ENCODE data around the gene MAPK8IP1. TPM values are rescaled to one million over a fixed set of nuclear protein-coding genes. Genes with fewer than 3 reads are reported as not detected.

The MAPK8IP1 gene
- total and polyA plus RNA-seq, 2 donors (not counting 3 experiments of a cell fraction or from before 2014, with no cell fraction given): 4.1 to 4.8 TPM

DNA sequence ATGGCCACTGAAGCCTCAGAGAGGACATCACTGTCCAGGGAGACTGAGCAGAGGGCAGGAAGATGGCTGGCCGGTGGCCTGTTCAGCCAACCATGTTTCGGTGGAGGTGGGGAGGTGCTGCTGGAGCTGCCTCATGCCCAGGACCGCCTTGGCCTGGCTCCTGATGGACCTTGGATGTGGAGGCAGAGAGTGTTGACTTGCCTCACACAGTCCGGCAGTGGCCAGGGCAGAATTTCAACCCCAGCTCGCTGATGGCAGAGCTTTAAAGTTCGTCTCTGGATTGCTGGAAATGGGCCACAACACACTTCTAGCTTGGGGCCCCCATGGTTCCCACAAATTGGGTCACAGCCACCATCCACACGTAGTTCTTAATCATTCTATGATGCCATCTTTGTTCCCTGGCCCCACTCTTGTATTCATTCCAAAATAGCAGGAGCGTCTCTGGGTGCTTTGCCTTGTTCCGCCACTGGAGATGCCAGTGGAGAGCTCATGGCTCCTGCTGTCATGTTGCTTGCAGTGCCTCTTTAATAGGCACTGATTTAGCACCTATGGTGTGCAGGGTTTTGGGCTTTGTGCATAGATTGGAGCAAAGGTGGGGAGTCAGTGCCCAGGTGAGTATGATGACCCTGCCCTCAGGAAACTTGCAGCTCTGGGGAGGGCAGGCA is 5.6 kb downstream of the MAPK8IP1 start:
- DNase-seq (ENCODE audit: low read depth, low spot score) (no peak), FAIRE-seq (no peak)
- no peak overlapping the region for H3K9ac ChIP-seq (replicated peaks; ENCODE audit: extremely low read depth, insufficient read depth, low read length)
- H3K27ac ChIP-seq (ENCODE audit: insufficient read depth, low read depth, low read length): no peak overlapping the region
- intact Hi-C loops (cut with micrococcal nuclease): no loop called here
- H4K20me1 ChIP-seq (replicated peaks; ENCODE audit: control insufficient read depth, extremely low read depth, insufficient read depth, low read length): no peaks in the 10 kb centered on the region
- no peaks in the 10 kb centered on the region for H3K9me3 ChIP-seq (replicated peaks; ENCODE audit: control insufficient read depth, insufficient read depth, low read length)
- no peak overlapping the region for H2AFZ ChIP-seq (ENCODE audit: low read depth, low read length)
- no peak overlapping the region for H3K4me2 ChIP-seq (ENCODE audit: insufficient read depth, low read length)
- no peaks in the 10 kb centered on the region for H3K79me2 ChIP-seq (ENCODE audit: control insufficient read depth, insufficient read depth, low read length)
- dilution Hi-C loops (cut with MboI; ENCODE audit: extremely low pct_ligation_motif_present, low sequenced_read_pairs): no loop called here
- H3K9me1 ChIP-seq (replicated peaks; ENCODE audit: control insufficient read depth, extremely low read depth, insufficient read depth, low read length): no peaks in the 10 kb centered on the region
- H3K4me1 ChIP-seq (ENCODE audit: control insufficient read depth, extremely low read depth, insufficient read depth, low read length): no peaks in the 10 kb centered on the region
- no peak overlapping the region for H3K4me3 ChIP-seq (replicated peaks in 1 of 3; ENCODE audit: insufficient read depth in 1 of 3, low read depth in 1 of 3, low read length in 3 of 3)
- TF ChIP-seq, protein P1, sequence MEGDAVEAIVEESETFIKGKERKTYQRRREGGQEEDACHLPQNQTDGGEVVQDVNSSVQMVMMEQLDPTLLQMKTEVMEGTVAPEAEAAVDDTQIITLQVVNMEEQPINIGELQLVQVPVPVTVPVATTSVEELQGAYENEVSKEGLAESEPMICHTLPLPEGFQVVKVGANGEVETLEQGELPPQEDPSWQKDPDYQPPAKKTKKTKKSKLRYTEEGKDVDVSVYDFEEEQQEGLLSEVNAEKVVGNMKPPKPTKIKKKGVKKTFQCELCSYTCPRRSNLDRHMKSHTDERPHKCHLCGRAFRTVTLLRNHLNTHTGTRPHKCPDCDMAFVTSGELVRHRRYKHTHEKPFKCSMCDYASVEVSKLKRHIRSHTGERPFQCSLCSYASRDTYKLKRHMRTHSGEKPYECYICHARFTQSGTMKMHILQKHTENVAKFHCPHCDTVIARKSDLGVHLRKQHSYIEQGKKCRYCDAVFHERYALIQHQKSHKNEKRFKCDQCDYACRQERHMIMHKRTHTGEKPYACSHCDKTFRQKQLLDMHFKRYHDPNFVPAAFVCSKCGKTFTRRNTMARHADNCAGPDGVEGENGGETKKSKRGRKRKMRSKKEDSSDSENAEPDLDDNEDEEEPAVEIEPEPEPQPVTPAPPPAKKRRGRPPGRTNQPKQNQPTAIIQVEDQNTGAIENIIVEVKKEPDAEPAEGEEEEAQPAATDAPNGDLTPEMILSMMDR (IDR thresholded peaks at IDR 0.05; ENCODE audit: extremely low read depth in 1 of 2, insufficient read depth in 1 of 2, low read depth in 1 of 2, low read length in 2 of 2): no peak
- TF ChIP-seq, protein P2, sequence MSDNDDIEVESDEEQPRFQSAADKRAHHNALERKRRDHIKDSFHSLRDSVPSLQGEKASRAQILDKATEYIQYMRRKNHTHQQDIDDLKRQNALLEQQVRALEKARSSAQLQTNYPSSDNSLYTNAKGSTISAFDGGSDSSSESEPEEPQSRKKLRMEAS (IDR thresholded peaks at IDR 0.05; ENCODE audit: insufficient read depth, insufficient read length): no peak
- POLR2A ChIA-PET: interaction anchor here (0.6 kb wide), 1 partner anchor 231 kb away, joined by 3 read pairs; no protein-coding TSS in a partner anchor
- H3K27me3 ChIP-seq (ENCODE audit: control insufficient read depth in 2 of 2, insufficient read depth in 2 of 2, low read length in 2 of 2): peaks cover 4 to 5% of the 10 kb centered on the region in 2 experiments
- H3K36me3 ChIP-seq (ENCODE audit: control insufficient read depth in 2 of 2, extremely low read depth in 1 of 2, insufficient read depth in 2 of 2, low read length in 2 of 2): no peaks in the 10 kb centered on the region
- no TSS peak for BruUV-seq (replicated peaks)
- CTCF ChIA-PET: no interaction called here

DNA sequence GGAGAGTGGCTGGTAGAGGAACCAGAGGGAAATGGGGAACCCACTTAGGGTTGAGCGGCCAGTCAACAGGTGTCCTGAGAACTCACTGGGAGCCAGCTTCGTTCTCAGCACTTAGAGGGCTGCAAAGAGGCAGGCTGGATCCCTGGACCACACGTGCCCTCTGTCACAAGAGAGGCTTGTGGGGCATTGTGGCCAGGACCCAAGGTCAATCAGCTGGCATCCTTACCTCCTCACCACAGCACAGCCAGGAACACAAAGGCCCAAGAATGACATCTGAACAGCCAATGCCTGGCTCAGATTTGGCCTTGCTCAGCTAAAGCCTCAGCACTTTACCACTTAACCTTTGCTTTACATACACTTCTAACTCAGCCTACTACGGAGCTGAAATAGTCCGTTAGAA is 7.4 kb downstream of the MAPK8IP1 start:
- H3K9me3 ChIP-seq (replicated peaks; ENCODE audit: control insufficient read depth, insufficient read depth, low read length): no peaks in the 10 kb centered on the region
- H3K27me3 ChIP-seq (ENCODE audit: control insufficient read depth in 2 of 2, insufficient read depth in 2 of 2, low read length in 2 of 2): peaks cover under 1 to 6% of the 10 kb centered on the region in 2 experiments
- intact Hi-C loops (cut with micrococcal nuclease): no loop called here
- no peak overlapping the region for H2AFZ ChIP-seq (ENCODE audit: low read depth, low read length)
- dilution Hi-C loops (cut with MboI; ENCODE audit: extremely low pct_ligation_motif_present, low sequenced_read_pairs): no loop called here
- H3K27ac ChIP-seq (ENCODE audit: insufficient read depth, low read depth, low read length): no peak overlapping the region
- no peak overlapping the region for H3K9ac ChIP-seq (replicated peaks; ENCODE audit: extremely low read depth, insufficient read depth, low read length)
- TF ChIP-seq, protein P2 (IDR thresholded peaks at IDR 0.05; ENCODE audit: insufficient read depth, insufficient read length): no peak
- TF ChIP-seq POLR2AphosphoS5 (IDR thresholded peaks at IDR 0.05; ENCODE audit: insufficient read depth, low read depth, low read length) (no peak), EZH2 (IDR thresholded peaks at IDR 0.05; ENCODE audit: borderline replicate concordance, low read depth, low read length, severe bottlenecking) (no peak), FOS (IDR thresholded peaks at IDR 0.05; ENCODE audit: borderline replicate concordance, insufficient read depth, low read length) (no peak), POLR2A (IDR thresholded peaks at IDR 0.05; ENCODE audit: low read depth, low read length) (no peak), JUN (IDR thresholded peaks at IDR 0.05; ENCODE audit: borderline replicate concordance, insufficient read depth, insufficient read length, low read depth) (no peak), MYC (IDR thresholded peaks at IDR 0.05; ENCODE audit: low read depth, low read length) (no peak), GATA2 (IDR thresholded peaks at IDR 0.05; ENCODE audit: insufficient read depth, insufficient read length, low read depth, low read length) (no peak)
- TF ChIP-seq, protein P1 (IDR thresholded peaks at IDR 0.05; ENCODE audit: extremely low read depth in 1 of 2, insufficient read depth in 1 of 2, low read depth in 1 of 2, low read length in 2 of 2): no peak
- H4K20me1 ChIP-seq (replicated peaks; ENCODE audit: control insufficient read depth, extremely low read depth, insufficient read depth, low read length): no peaks in the 10 kb centered on the region
- H3K4me1 ChIP-seq (ENCODE audit: control insufficient read depth, extremely low read depth, insufficient read depth, low read length): no peaks in the 10 kb centered on the region
- no peaks in the 10 kb centered on the region for H3K79me2 ChIP-seq (ENCODE audit: control insufficient read depth, insufficient read depth, low read length)
- H3K9me1 ChIP-seq (replicated peaks; ENCODE audit: control insufficient read depth, extremely low read depth, insufficient read depth, low read length): no peaks in the 10 kb centered on the region
- ChIA-PET CTCF (no interaction called here), POLR2A (no interaction called here)
- FAIRE-seq (no peak), DNase-seq (ENCODE audit: low read depth, low spot score) (no peak)
- no peak overlapping the region for H3K4me2 ChIP-seq (ENCODE audit: insufficient read depth, low read length)
- no TSS peak for BruUV-seq (replicated peaks)
- H3K4me3 ChIP-seq (replicated peaks in 1 of 3; ENCODE audit: insufficient read depth in 1 of 3, low read depth in 1 of 3, low read length in 3 of 3): no peak overlapping the region
- no peaks in the 10 kb centered on the region for H3K36me3 ChIP-seq (ENCODE audit: control insufficient read depth in 2 of 2, extremely low read depth in 1 of 2, insufficient read depth in 2 of 2, low read length in 2 of 2)
